Activated naive CD4-positive, alpha-beta T cell treated with anti-CD3 and anti-CD28 coated beads, Interleukin-2, amount 10 ng/mL, durations not matched to agents 7 days and 5 days (primary cell): ENCODE results near the gene SNAP91.
"Not testable (repeated sequence)": the region's sequence is repeated elsewhere in the genome, so short reads cannot be mapped to it uniquely, and the experiment has no call there.

Experiments
- CTCF ChIA-PET: fragments of 350-600 bp; sonication (Branson Sonifier 250); formaldehyde crosslinking; loops from one replicate; lab custom pipeline; 2021; ENCODE audit warnings: antibody characterized with exemption; lab: Charles Lee
- DNase-seq: peaks from one replicate; pipeline ENCODE4 v3.0.0-alpha.2; 2020
- H3K27ac Mint-ChIP-seq: one replicate; pipeline ENCODE4 v1.8.0; 2021; ENCODE audit warnings: mild to moderate bottlenecking, moderate library complexity, mixed read lengths
- H3K27me3 Mint-ChIP-seq: one replicate; pipeline ENCODE4 v1.8.0; 2021; ENCODE audit warnings: mild to moderate bottlenecking, mixed read lengths
- H3K36me3 Mint-ChIP-seq: one replicate; pipeline ENCODE4 v1.8.0; 2021; ENCODE audit warnings: mixed read lengths
- H3K4me1 Mint-ChIP-seq: one replicate; pipeline ENCODE4 v1.8.0; 2021; ENCODE audit warnings: mixed read lengths
- H3K4me3 Mint-ChIP-seq: one replicate; pipeline ENCODE4 v1.8.0; 2021; ENCODE audit warnings: mild to moderate bottlenecking, moderate library complexity, mixed read lengths
- H3K9me3 Mint-ChIP-seq: one replicate; pipeline ENCODE4 v1.8.0; 2021; ENCODE audit warnings: mixed read lengths

Gene SNAP91

DNA sequence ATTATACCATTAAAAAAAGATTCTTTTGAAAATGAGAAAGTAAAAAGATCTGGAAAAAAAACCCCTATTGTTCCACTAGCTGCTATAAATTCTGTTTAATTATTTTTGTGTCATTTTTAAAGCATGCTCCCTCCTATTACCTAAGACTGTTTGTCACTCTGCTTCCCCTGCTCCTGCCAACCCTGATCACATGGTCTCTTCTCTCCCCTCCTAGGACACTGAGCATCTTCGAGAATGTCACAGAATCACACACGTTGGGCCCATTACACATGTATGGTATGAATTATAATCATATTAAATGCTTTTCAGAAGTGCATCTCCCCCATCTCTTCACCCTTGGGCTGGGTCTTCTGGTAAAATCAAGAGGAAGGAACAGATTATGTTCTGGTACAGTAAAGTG is 6.2 kb downstream of the SNAP91 start:
- H3K36me3 Mint-ChIP-seq = no peaks in the 10 kb centered on the region
- H3K27me3 Mint-ChIP-seq = peaks cover 14% of the 10 kb centered on the region
- no peak overlapping the region for H3K4me3 Mint-ChIP-seq
- no peaks in the 10 kb centered on the region for H3K9me3 Mint-ChIP-seq
- no peak overlapping the region for H3K27ac Mint-ChIP-seq
- CTCF ChIA-PET = no interaction called here
- H3K4me1 Mint-ChIP-seq = no peaks in the 10 kb centered on the region
- DNase-seq = no peak

DNA sequence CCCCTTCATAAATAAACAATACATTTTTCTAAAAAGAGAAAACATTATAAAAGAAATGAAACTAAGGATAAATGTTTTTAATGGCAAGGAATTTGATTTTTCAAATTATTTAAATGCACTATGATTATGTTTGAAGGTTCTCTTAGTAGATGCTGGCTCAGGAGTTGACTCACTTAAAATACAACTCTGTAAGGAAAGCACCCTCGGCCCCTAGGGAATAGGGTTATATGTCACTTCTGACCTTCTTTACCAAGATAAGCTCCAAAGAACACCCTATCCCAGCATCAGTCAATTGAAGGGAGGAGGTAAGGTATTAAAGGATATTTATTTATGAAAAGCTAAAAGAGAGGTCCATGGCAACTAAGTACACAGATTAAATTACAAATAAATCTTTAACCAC is 6.8 kb downstream of the SNAP91 start:
- DNase-seq = no peak
- no peak overlapping the region for H3K4me3 Mint-ChIP-seq
- CTCF ChIA-PET = no interaction called here
- H3K36me3 Mint-ChIP-seq = no peaks in the 10 kb centered on the region
- no peaks in the 10 kb centered on the region for H3K9me3 Mint-ChIP-seq
- H3K27me3 Mint-ChIP-seq = peaks cover 7% of the 10 kb centered on the region
- no peak overlapping the region for H3K27ac Mint-ChIP-seq
- no peaks in the 10 kb centered on the region for H3K4me1 Mint-ChIP-seq

DNA sequence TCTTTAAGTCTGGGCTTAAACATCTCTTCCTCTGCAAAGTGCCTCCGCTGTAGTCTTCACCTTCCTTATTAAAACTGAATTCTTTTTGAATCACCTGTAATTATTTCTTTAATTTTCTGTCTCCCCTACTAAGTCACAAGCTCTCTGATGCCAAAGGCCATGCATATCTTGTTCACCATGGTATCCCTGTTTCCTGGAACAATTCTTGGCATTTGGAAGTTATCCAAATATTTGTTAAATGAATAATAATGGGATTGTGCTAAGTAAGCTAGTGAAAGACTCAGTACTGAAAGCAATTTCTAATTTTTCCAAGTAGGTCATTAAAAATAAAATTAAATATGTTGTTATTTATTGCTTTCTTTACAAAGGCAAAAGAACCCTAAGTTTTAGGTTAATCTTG is 12.2 kb downstream of the SNAP91 start:
- H3K27me3 Mint-ChIP-seq = no peaks in the 10 kb centered on the region
- H3K36me3 Mint-ChIP-seq = no peaks in the 10 kb centered on the region
- no peaks in the 10 kb centered on the region for H3K4me1 Mint-ChIP-seq
- no peaks in the 10 kb centered on the region for H3K9me3 Mint-ChIP-seq
- CTCF ChIA-PET = no interaction called here
- H3K27ac Mint-ChIP-seq = no peak overlapping the region
- DNase-seq = no peak
- no peak overlapping the region for H3K4me3 Mint-ChIP-seq

DNA sequence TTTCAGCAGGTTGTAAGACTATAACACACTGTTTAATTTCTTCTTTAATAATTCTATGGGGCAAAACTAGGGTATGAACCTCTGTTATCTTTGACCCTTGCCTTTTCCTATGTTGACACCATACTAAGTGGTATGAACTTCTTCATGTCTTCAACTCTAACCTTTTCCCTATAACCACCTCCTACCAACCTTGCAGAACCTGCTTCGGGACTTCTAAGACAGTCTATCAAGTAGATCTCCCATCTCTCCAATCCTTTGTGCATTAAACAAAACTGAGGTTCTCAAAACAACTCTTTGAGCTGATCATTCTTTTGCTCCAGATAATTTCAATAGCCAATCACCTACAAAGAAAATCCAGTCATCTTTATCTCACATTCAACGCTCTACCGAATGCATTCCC is 23.4 kb downstream of the SNAP91 start:
- CTCF ChIA-PET = no interaction called here
- no peaks in the 10 kb centered on the region for H3K36me3 Mint-ChIP-seq
- no peaks in the 10 kb centered on the region for H3K9me3 Mint-ChIP-seq
- H3K4me1 Mint-ChIP-seq = no peaks in the 10 kb centered on the region
- H3K27ac Mint-ChIP-seq = no peak overlapping the region
- H3K27me3 Mint-ChIP-seq = no peaks in the 10 kb centered on the region
- no peak overlapping the region for H3K4me3 Mint-ChIP-seq
- no peak for DNase-seq

DNA sequence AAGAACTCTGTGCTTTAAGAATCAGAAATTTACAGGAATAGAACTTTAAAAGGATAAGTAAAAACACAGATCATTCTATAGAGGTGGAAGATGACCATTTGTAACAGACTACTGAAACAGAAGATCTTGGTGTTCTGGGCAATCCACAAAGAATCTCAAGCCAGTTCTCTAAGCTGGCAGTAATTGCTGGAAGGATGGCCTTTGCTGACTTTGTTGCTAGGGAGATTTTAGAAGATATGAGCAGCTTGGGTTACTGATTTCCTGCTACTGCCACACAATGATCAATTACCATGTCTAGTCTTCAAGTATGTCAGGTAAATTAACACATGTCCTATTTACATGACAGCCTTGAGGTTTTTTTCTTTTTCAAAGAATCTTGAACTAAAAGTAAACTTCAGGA is 31.1 kb downstream of the SNAP91 start:
- Mint-ChIP-seq H3K4me1 (no peaks in the 10 kb centered on the region), H3K9me3 (no peaks in the 10 kb centered on the region), H3K36me3 (no peaks in the 10 kb centered on the region), H3K27me3 (no peaks in the 10 kb centered on the region), H3K27ac (no peak overlapping the region), H3K4me3 (no peak overlapping the region)
- no peak for DNase-seq
- CTCF ChIA-PET = no interaction called here

DNA sequence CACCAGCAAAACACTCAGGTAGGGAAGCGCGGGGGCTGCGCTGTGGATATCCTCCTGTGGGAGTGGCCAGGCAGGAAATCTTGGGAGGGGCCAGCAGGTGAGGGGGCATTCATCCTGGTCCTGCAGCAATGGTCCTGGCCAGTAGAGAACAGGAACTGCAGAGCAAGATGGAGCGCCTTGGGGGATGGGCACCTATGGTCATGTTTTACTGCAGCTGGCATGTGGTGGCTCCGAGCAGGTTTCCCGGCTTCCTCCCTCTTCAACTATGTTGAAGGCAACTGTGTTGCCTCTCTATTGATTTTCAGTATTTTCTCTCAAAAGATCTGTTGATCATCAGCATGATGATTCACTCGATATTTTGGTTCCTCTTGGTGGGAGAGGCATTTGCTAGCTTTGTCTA is 70.9 kb downstream of the SNAP91 start:
- CTCF ChIA-PET = no interaction called here
- Mint-ChIP-seq H3K36me3 (no peaks in the 10 kb centered on the region), H3K4me3 (no peak overlapping the region), H3K9me3 (no peaks in the 10 kb centered on the region), H3K27me3 (no peaks in the 10 kb centered on the region), H3K27ac (no peak overlapping the region), H3K4me1 (no peaks in the 10 kb centered on the region)
- DNase-seq = no peak

DNA sequence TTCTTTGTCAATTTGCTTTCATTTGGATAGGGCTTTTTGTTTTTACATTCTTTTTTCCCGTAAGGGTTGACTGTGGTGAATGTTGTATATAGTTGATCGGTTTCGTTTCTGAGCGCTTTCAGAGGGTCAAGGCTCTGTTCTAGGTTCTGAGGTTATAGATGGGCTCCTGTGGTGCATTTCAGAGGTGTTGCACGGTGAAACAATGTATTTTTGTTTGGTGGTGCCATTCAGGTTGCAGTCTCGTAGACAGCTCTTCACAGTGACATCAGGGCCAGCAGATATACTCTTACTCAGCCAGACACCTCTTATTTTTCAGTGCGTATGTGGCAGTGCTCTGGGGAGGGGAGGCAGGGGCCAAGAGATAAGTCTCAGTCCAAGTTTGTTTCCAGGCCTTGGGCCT is 72.1 kb downstream of the SNAP91 start:
- Mint-ChIP-seq H3K36me3 (no peaks in the 10 kb centered on the region), H3K4me3 (no peak overlapping the region), H3K27ac (no peak overlapping the region), H3K9me3 (no peaks in the 10 kb centered on the region), H3K27me3 (no peaks in the 10 kb centered on the region), H3K4me1 (no peaks in the 10 kb centered on the region)
- no peak for DNase-seq
- CTCF ChIA-PET = no interaction called here

DNA sequence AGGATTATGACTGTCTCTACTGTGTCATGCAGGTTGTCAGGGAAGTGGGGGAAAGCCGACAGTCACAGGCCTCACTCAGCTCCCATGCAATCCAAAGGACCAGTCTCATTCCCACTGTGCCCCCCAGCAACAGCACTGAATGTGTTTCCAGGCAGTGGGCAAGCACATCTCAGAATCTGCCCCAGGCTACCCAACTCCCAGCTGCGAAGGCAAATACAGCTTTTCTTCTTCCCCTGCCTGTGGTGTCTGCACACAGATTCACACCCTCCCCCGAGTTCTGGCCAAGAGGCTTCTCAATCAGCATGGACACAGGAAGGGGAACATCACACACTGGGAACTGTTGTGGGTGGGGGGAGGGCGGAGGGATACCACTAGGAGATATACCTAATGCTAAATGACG is 75.3 kb downstream of the SNAP91 start:
- H3K27ac Mint-ChIP-seq = no peak overlapping the region
- no peaks in the 10 kb centered on the region for H3K36me3 Mint-ChIP-seq
- H3K27me3 Mint-ChIP-seq = no peaks in the 10 kb centered on the region
- CTCF ChIA-PET = no interaction called here
- no peak overlapping the region for H3K4me3 Mint-ChIP-seq
- no peaks in the 10 kb centered on the region for H3K9me3 Mint-ChIP-seq
- no peaks in the 10 kb centered on the region for H3K4me1 Mint-ChIP-seq
- no peak for DNase-seq

DNA sequence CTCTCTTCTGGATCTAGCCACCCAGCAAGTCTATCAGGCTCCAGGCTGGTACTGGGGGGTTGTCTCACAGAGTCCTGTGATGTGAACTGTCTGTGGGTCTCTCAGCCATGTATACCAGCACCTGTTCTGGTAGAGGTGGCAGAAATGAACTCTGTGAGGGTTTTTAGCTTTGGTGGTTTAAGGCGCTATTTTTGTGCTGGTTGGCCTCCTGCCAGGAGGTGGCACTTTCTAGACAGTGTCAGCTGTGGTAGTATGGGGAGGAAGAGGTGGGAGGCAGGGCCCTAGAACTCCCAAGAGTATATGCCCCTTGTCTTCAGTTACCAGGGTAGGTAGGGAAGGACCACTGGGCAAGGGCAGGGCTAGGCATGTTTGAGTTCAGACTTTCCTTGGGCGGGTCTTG is 75.8 kb downstream of the SNAP91 start:
- Mint-ChIP-seq H3K36me3 (no peaks in the 10 kb centered on the region), H3K27ac (no peak overlapping the region), H3K9me3 (no peaks in the 10 kb centered on the region), H3K27me3 (no peaks in the 10 kb centered on the region), H3K4me3 (no peak overlapping the region), H3K4me1 (no peaks in the 10 kb centered on the region)
- CTCF ChIA-PET = no interaction called here
- no peak for DNase-seq

DNA sequence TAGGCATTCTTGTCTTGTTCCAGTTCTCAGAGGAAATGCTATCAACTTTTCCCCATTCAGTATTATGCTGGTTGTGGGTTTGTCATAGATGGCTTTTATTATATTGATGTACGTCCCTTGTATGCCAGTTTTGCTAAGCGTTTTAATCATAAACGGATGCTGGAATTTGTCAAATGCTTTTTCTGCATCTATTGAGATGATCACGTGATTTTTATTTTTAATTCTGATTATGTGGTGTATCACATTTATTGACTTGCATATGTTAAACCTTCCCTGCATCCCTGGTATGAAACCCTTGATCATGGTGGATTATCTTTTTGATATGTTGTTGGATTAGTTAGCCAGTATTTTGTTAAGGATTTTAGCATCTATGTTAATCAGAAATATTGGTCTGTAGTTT is 79.0 kb downstream of the SNAP91 start:
- H3K9me3 Mint-ChIP-seq, DNase-seq, CTCF ChIA-PET, H3K4me1 Mint-ChIP-seq, H3K27ac Mint-ChIP-seq, H3K27me3 Mint-ChIP-seq, H3K36me3 Mint-ChIP-seq, H3K4me3 Mint-ChIP-seq: not testable (repeated sequence)

DNA sequence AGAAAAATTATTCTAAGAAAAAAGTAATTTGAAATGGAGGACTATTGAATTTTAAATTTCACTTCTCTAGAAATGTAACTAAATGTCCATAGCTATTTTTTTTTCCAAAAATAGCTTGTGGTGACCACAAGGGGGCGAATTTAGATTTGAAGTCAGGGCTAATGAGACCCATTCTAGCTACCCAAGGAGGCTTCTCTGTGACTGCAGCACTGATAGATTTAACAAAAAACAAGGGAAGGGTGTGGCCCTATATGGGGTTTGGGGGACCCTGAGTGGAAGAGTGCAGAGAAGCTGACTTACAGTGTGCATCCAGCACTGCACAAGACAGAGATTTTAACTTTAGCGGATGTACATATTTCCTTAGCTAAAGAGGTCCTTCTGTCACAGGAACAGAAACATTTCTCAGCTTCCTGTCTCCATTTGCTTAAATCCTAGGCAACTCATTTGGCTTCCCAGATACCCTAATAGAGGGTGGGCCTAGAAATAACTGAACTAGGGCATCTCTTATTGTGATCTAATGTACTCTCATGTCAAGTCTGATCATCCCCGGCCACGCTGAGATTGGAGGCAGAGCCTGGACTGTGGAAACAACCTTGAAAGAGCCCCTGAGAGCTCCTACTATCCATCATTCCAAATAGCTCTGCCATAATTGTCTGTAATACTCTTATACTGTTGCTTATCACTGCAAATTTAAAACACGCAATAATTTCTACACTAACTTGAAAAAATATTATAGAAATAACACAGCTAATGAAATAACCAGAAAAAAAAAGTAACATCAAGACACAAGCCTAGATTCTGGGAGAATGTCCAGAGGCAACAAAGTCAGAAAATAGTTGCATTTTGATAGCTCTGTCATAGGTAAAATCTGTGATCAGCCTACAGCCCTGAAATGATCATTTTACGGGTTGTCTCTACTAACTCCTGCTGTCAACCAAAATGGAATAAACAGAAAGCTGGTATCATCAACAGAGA is 93.6 kb downstream of the SNAP91 start:
- Mint-ChIP-seq H3K9me3 (no peaks in the 10 kb centered on the region), H3K27ac (no peak overlapping the region), H3K4me1 (no peaks in the 10 kb centered on the region), H3K27me3 (no peaks in the 10 kb centered on the region), H3K4me3 (no peak overlapping the region), H3K36me3 (no peaks in the 10 kb centered on the region)
- CTCF ChIA-PET = interaction anchor here (0.6 to 1.9 kb wide), 9 partner anchors 8 to 1708 kb away, joined by 3 to 8 read pairs (median 4); partner anchors contain the start of genes CEP162 and UBE3D
- no peak for DNase-seq

DNA sequence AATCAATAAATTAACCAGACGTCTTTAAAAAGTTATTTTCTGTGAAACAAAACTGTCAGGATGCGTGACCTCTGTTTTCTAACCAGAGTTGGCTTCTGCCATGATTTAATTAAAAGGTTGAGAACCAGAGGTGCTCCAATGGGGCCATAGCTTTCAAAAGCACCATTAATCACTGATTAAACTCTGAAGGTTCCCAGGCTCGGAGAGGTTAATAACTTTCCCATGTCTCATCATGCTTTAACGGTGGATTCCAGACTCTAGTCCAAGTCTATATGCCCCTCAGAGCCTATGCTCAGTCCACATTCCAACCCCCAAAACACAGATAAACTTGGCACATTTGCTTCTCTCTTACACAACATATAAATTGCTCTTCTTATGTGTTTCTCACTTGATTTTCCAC is 95.5 kb downstream of the SNAP91 start:
- H3K27me3 Mint-ChIP-seq = no peaks in the 10 kb centered on the region
- CTCF ChIA-PET = no interaction called here

DNA sequence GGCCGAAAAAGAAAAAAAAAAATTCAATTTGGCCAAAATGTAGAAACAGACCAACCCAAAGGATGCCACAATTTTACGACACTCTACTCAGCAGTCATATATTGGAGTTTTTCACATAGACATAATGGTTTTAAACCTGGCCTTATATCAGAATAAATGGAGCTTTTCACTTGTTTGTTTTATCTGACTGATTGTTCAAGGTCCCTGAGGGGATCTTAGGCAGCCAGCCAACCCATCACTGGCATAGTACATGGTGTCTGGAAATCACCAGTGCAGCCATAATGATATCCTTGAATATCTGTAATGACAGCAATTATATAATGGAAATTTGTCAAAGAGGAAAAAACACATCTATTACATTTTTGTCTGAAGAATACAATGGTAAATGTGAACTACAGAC is 99.7 kb downstream of the SNAP91 start:
- DNase-seq = no peak
- no peaks in the 10 kb centered on the region for H3K9me3 Mint-ChIP-seq
- H3K36me3 Mint-ChIP-seq = no peaks in the 10 kb centered on the region
- H3K27me3 Mint-ChIP-seq = no peaks in the 10 kb centered on the region
- CTCF ChIA-PET = no interaction called here
- H3K27ac Mint-ChIP-seq = no peak overlapping the region
- no peak overlapping the region for H3K4me3 Mint-ChIP-seq
- H3K4me1 Mint-ChIP-seq = no peaks in the 10 kb centered on the region

More for the DNA sequence above, 95.5 kb downstream of the SNAP91 start:
- no peaks in the 10 kb centered on the region for H3K9me3 Mint-ChIP-seq
- H3K27ac Mint-ChIP-seq = no peak overlapping the region
- H3K4me3 Mint-ChIP-seq = no peak overlapping the region
- no peaks in the 10 kb centered on the region for H3K36me3 Mint-ChIP-seq
- no peak for DNase-seq
- no peaks in the 10 kb centered on the region for H3K4me1 Mint-ChIP-seq

DNA sequence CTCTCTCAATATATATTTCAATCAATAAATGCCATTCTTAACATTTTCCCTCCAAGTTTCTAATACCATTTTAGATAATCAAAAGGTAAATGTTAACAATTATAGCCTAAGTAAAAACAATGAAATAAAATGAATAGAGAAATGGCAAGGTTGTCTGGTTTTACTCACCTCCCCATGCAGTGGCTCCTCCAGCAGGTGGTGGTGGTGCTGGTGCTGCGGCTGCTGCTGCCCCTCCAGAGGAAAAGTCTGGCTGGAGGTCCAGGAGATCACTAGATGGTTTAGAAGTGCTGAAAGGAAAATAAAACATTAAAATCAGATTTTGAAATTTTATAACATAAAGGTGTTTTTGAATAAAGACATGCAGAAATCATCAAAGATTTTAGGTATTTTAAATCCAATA is 103.4 kb downstream of the SNAP91 start:
- no peak overlapping the region for H3K27ac Mint-ChIP-seq
- H3K27me3 Mint-ChIP-seq = no peaks in the 10 kb centered on the region
- CTCF ChIA-PET = no interaction called here

DNA sequence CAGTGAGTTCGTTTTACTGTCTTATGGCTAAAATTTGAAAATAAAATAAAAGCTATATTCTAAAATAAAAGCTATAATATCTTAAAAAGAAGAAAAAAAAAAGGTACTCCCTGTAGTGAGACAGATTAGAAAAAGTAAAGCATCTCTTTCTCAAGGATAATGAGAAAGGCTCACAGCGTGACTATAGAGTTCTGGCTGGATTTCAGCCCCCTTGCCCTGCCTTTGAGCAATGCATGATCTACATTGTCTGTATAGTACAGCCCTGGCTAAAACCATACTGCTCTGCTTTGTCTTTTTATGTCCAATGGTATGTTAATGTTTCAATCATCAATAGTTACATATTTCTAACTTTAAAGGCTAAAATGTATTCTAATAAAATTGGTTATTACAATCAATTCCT is 105.3 kb downstream of the SNAP91 start:
- no peak overlapping the region for H3K4me3 Mint-ChIP-seq
- CTCF ChIA-PET = interaction anchor here (1.3 kb wide), 1 partner anchor 12 kb away, joined by 5 read pairs; no protein-coding TSS in a partner anchor
- H3K36me3 Mint-ChIP-seq = no peaks in the 10 kb centered on the region
- H3K4me1 Mint-ChIP-seq = no peaks in the 10 kb centered on the region
- DNase-seq = no peak
- no peaks in the 10 kb centered on the region for H3K27me3 Mint-ChIP-seq
- H3K27ac Mint-ChIP-seq = no peak overlapping the region
- no peaks in the 10 kb centered on the region for H3K9me3 Mint-ChIP-seq

More for the DNA sequence above, 103.4 kb downstream of the SNAP91 start:
- Mint-ChIP-seq H3K4me3 (no peak overlapping the region), H3K4me1 (no peaks in the 10 kb centered on the region), H3K36me3 (no peaks in the 10 kb centered on the region), H3K9me3 (no peaks in the 10 kb centered on the region)
- no peak for DNase-seq
